Panc1 (cell line): ENCODE results near the gene SLC49A3. TPM values are rescaled to one million over a fixed set of nuclear protein-coding genes. Genes with fewer than 3 reads are reported as not detected.

ENCODE experiments used
- ATAC-seq: fragments of 200-7000 bp; cut with Tn5 transposase; 2 replicates; pipeline ENCODE4 v1.9.1; 2020; ENCODE audit warnings: mild to moderate bottlenecking, moderate library complexity
- BruUV-seq: library from RNA; stranded (reverse); fragments of 400-500 nt; replicated peaks from 2 replicates; lab custom pipeline; 2021; lab: Mats Ljungman, UMichigan
- CTCF ChIA-PET: fragments of 300-600 bp; sonication (Branson Sonifier 250); formaldehyde crosslinking; loops from one replicate; lab custom pipeline; 2022; ENCODE audit warnings: antibody characterized with exemption; lab: Charles Lee
- POLR2A ChIA-PET: fragments of 300-600 bp; sonication (Branson Sonifier 250); formaldehyde crosslinking; loops from one replicate; lab custom pipeline; 2022; ENCODE audit warnings: antibody characterized with exemption; lab: Charles Lee
- DNase-seq: peaks from one replicate; pipeline ENCODE4 v3.0.0-alpha.2; 2010; ENCODE audit warnings: low read depth, low spot score
- H3K27ac ChIP-seq: 2 replicates; pipeline ENCODE4 v1.5.1; 2011; ENCODE audit warnings: mild to moderate bottlenecking, low read length, inconsistent platforms
- H3K27me3 ChIP-seq: fragments of 200-500 bp; sonication (Bioruptor generic); 2 replicates; pipeline ENCODE4 v1.6.0; 2014; ENCODE audit warnings: low read length, inconsistent platforms; ENCODE audit not compliant: control insufficient read depth, insufficient read depth
- H3K36me3 ChIP-seq: fragments of 200-500 bp; sonication (Bioruptor generic); 2 replicates; pipeline ENCODE4 v1.5.1; 2014; ENCODE audit warnings: inconsistent platforms, mild to moderate bottlenecking, low read length, moderate library complexity; ENCODE audit not compliant: control insufficient read depth, insufficient read depth
- H3K4me1 ChIP-seq: 2 replicates; pipeline ENCODE4 v1.5.1; 2011; ENCODE audit warnings: inconsistent platforms, mild to moderate bottlenecking, low read length, moderate library complexity; ENCODE audit not compliant: control insufficient read depth, insufficient read depth
- H3K4me3 ChIP-seq, 2 experiments: 2 replicates each; pipeline ENCODE4 v1.5.1; 2011 to 2012; ENCODE audit warnings: low read depth in 2 of 2, low read length in 2 of 2, mild to moderate bottlenecking in 2 of 2, inconsistent platforms in 1 of 2, moderate library complexity in 1 of 2
- H3K9me3 ChIP-seq: fragments of 200-500 bp; sonication (Bioruptor generic); 2 replicates; pipeline ENCODE4 v1.5.1; 2014; ENCODE audit warnings: low read depth, mild to moderate bottlenecking, inconsistent platforms, low read length, moderate library complexity; ENCODE audit not compliant: control insufficient read depth, insufficient read depth
- POLR2AphosphoS5 ChIP-seq: IDR thresholded peaks from 2 replicates; pipeline ENCODE4 v1.6.1; 2012; ENCODE audit warnings: mild to moderate bottlenecking, low read depth, low read length, moderate library complexity
- SIN3A ChIP-seq: IDR thresholded peaks from 2 replicates; pipeline ENCODE4 v1.6.1; 2012; ENCODE audit warnings: low read depth, mild to moderate bottlenecking, low read length, moderate library complexity, borderline replicate concordance; ENCODE audit not compliant: insufficient read depth
- TCF7L2 ChIP-seq: IDR thresholded peaks from 2 replicates; pipeline ENCODE4 v1.6.1; 2011; ENCODE audit warnings: mild to moderate bottlenecking, low read depth, low read length, inconsistent platforms
- in situ Hi-C: cut with HindIII; loops from 2 replicates; pipeline ENCODE4 v1.10.0; 2016; ENCODE audit warnings: low sequenced_read_pairs, low pct_unique_long_range_greater_than_20kb
- intact Hi-C: fragments of 100-400 bp; cut with micrococcal nuclease; formaldehyde crosslinking; loops from one replicate; pipeline ENCODE4 v1.10.0; 2022; ENCODE audit not compliant: unreplicated experiment
- total RNA-seq: library from RNA; stranded (reverse); gene quantifications from one replicate; pipeline ENCODE4 v1.2.1, GENCODE V29; 2021; ENCODE audit not compliant: unreplicated experiment
- TF ChIP-seq, protein P1 (sequence below), 2 experiments: IDR thresholded peaks; 2 replicates each; pipeline ENCODE4 v1.6.1; 2011 to 2012; ENCODE audit warnings: low read depth in 2 of 2, control low read depth in 1 of 2, low read length in 1 of 2, mild to moderate bottlenecking in 1 of 2, moderate library complexity in 1 of 2; ENCODE audit not compliant: insufficient read depth in 1 of 2
- TF ChIP-seq, protein P2 (sequence below): fragments of 450-650 bp; IDR thresholded peaks from 2 replicates; pipeline ENCODE4 v1.5.1; 2017; ENCODE audit warnings: mild to moderate bottlenecking

The SLC49A3 gene
- total RNA-seq, 1 experiment from 2014 or later, result 0.62 TPM

DNA sequence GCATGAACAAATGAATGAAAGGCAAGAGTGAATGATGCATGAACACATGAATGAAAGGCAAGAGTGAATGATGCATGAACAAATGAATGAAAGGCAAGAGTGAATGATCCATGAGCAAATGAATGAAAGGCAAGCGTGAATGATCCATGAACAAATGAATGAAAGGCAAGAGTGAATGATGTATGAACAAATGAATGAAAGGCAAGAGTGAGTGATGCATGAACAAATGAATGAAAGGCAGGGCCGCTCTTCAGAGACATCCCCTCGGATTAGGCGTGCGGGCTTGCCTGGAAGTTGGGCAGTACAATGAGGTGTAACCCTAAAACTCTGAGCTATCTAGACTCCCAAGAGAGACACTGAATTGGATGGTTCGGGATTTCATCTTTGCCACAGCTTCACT is 20.4 kb upstream of the SLC49A3 start:
- BruUV-seq, result no TSS peak
- DNase-seq (no peak), ATAC-seq (no peak)
- Histone ChIP-seq H3K36me3 (peaks cover 4% of the 10 kb centered on the region; the same call in 1 of the 2 replicates), H3K9me3 (no peaks in the 10 kb centered on the region), H3K27ac (no peak overlapping the region), H3K4me3 (no peak overlapping the region), H3K4me1 (peaks cover 4% of the 10 kb centered on the region; the same call in 1 of the 2 replicates), H3K27me3 (no peaks in the 10 kb centered on the region)
- CTCF ChIA-PET, result interaction anchor here (0.8 kb wide), 1 partner anchor 25 kb away, joined by 4 read pairs; no protein-coding TSS in a partner anchor
- intact Hi-C loops, result no loop called here
- in situ Hi-C loops, result no loop called here
- TF ChIP-seq TCF7L2 (no peak), SIN3A (no peak), POLR2AphosphoS5 (no peak)
- TF ChIP-seq, protein P1, sequence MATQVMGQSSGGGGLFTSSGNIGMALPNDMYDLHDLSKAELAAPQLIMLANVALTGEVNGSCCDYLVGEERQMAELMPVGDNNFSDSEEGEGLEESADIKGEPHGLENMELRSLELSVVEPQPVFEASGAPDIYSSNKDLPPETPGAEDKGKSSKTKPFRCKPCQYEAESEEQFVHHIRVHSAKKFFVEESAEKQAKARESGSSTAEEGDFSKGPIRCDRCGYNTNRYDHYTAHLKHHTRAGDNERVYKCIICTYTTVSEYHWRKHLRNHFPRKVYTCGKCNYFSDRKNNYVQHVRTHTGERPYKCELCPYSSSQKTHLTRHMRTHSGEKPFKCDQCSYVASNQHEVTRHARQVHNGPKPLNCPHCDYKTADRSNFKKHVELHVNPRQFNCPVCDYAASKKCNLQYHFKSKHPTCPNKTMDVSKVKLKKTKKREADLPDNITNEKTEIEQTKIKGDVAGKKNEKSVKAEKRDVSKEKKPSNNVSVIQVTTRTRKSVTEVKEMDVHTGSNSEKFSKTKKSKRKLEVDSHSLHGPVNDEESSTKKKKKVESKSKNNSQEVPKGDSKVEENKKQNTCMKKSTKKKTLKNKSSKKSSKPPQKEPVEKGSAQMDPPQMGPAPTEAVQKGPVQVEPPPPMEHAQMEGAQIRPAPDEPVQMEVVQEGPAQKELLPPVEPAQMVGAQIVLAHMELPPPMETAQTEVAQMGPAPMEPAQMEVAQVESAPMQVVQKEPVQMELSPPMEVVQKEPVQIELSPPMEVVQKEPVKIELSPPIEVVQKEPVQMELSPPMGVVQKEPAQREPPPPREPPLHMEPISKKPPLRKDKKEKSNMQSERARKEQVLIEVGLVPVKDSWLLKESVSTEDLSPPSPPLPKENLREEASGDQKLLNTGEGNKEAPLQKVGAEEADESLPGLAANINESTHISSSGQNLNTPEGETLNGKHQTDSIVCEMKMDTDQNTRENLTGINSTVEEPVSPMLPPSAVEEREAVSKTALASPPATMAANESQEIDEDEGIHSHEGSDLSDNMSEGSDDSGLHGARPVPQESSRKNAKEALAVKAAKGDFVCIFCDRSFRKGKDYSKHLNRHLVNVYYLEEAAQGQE (IDR thresholded peaks at IDR 0.05; ENCODE audit: insufficient read depth in 1 of 2, low read depth in 2 of 2, low read length in 1 of 2), result no peak
- TF ChIP-seq, protein P2, sequence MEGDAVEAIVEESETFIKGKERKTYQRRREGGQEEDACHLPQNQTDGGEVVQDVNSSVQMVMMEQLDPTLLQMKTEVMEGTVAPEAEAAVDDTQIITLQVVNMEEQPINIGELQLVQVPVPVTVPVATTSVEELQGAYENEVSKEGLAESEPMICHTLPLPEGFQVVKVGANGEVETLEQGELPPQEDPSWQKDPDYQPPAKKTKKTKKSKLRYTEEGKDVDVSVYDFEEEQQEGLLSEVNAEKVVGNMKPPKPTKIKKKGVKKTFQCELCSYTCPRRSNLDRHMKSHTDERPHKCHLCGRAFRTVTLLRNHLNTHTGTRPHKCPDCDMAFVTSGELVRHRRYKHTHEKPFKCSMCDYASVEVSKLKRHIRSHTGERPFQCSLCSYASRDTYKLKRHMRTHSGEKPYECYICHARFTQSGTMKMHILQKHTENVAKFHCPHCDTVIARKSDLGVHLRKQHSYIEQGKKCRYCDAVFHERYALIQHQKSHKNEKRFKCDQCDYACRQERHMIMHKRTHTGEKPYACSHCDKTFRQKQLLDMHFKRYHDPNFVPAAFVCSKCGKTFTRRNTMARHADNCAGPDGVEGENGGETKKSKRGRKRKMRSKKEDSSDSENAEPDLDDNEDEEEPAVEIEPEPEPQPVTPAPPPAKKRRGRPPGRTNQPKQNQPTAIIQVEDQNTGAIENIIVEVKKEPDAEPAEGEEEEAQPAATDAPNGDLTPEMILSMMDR, result no peak
- POLR2A ChIA-PET, result no interaction called here

DNA sequence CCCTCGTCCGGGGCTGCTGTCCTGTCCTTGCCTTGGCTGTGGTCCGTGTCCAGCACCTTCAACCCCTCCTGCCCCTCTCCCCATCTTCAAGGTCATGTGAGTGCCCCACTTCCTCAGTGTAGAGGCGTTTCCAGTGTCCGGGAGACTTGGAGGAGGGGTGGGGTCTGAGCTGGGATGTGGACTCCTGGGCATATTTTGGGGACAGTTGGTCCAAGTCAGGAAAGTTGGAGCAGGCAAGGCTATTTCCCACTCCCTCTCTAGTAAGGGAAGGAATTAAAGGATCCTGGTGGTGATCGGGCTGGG is 19.6 kb upstream of the SLC49A3 start:
- H3K4me1 ChIP-seq, result peaks cover 4% of the 10 kb centered on the region; the same call in 1 of the 2 replicates
- intact Hi-C loops, result no loop called here
- ATAC-seq, result no peak
- TF ChIP-seq POLR2AphosphoS5 (no peak), TCF7L2 (no peak), SIN3A (no peak)
- TF ChIP-seq, protein P1 (IDR thresholded peaks at IDR 0.05; ENCODE audit: insufficient read depth in 1 of 2, low read depth in 2 of 2, low read length in 1 of 2), result no peak
- in situ Hi-C loops, result no loop called here
- H3K27me3 ChIP-seq, result no peaks in the 10 kb centered on the region
- no peak overlapping the region for H3K4me3 ChIP-seq
- ChIA-PET CTCF (no interaction called here), POLR2A (no interaction called here)
- H3K36me3 ChIP-seq, result peaks cover 4% of the 10 kb centered on the region; the same call in 1 of the 2 replicates
- no peak overlapping the region for H3K27ac ChIP-seq
- H3K9me3 ChIP-seq, result no peaks in the 10 kb centered on the region
- DNase-seq, result no peak
- no TSS peak for BruUV-seq
